ENCODE results near the gene CCDC102A. TPM values are rescaled to one million over a fixed set of nuclear protein-coding genes. Genes with fewer than 3 reads are reported as not detected.
"Not testable (repeated sequence)": the region's sequence is repeated elsewhere in the genome, so short reads cannot be mapped to it uniquely, and the experiment has no call there.

Gene CCDC102A
- total RNA-seq, 1 donor: 15.1 TPM

DNA sequence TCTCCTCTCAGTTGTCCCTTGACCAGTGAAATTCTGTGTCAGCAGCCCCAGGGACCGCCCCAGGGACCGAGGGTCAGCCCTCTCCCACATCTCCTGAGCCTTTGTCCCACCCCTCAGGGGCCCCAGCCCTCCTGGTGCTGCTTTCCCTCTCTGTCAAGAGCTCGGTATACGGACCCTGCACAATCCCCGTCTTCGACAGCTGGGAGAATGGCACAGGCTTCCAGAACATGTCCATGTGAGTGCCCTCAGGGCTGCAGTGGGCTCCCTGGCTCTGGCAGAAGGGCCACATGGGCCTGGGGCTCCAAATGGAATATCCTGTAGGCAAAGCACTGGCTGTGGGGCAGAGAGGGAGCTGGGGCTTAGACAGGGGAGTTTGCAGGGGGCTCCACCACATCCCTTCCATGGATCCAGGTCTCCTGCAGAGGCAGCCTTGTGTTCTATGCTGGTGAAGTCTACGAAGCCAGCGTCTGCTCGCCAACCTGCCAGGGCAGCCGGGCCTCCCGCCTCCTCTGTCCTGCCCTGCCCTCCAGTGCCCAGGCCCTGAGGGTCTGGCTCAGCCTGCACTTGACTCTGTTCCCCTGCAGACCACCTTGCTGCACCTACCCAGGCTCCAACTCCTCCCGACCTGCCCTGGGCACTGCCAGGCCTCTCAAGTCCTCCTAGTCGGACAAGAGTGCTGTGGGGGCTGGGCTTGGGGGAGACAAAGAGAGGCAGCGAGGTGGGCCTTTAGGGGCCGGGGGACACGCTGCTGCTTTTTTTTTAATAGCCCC is 34.1 kb upstream of the CCDC102A start:
- TF ChIP-seq, protein P1, sequence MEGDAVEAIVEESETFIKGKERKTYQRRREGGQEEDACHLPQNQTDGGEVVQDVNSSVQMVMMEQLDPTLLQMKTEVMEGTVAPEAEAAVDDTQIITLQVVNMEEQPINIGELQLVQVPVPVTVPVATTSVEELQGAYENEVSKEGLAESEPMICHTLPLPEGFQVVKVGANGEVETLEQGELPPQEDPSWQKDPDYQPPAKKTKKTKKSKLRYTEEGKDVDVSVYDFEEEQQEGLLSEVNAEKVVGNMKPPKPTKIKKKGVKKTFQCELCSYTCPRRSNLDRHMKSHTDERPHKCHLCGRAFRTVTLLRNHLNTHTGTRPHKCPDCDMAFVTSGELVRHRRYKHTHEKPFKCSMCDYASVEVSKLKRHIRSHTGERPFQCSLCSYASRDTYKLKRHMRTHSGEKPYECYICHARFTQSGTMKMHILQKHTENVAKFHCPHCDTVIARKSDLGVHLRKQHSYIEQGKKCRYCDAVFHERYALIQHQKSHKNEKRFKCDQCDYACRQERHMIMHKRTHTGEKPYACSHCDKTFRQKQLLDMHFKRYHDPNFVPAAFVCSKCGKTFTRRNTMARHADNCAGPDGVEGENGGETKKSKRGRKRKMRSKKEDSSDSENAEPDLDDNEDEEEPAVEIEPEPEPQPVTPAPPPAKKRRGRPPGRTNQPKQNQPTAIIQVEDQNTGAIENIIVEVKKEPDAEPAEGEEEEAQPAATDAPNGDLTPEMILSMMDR (IDR thresholded peaks at IDR 0.05; ENCODE audit: insufficient read depth, low read depth, low read length): no peak

DNA sequence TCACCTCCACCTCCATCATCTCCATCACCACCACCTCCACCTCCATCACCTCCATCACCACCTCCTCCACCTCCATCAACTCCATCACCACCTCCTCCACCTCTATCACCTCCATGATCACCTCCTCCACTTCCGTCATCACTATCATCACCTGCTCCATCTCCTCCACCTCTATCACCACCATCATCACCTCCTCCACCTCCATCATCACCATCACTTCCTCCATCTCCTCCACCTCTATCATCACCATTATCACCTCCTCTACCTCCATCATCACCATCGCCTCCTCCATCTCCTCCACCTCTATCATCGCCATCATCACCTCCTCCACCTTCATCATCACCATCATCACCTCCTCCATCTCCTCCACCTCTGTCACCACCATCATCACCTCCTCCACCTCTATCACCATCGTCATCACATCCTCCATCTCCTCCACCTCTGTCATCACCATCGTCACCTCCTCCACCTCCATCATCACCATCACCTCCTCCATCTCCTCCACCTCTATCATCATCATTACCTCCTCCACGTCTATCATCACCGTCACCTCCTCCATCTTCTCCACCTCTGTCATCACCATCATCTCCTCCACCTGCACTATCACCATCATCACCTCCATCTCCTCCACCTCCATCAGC is 33.1 kb upstream of the CCDC102A start:
- H3K4me3 ChIP-seq (ENCODE audit: low read depth, low read length): no peak overlapping the region
- TF ChIP-seq, protein P1 (IDR thresholded peaks at IDR 0.05; ENCODE audit: insufficient read depth, low read depth, low read length): no peak
- no peak for DNase-seq (ENCODE audit: low read depth)

More for the DNA sequence above, 34.1 kb upstream of the CCDC102A start:
- no peak overlapping the region for H3K4me3 ChIP-seq (ENCODE audit: low read depth, low read length)
- no peak for DNase-seq (ENCODE audit: low read depth)

GRCh38 chr16:57568772-57569171 is 32.4 kb upstream of the CCDC102A start:
- H3K4me3 ChIP-seq (ENCODE audit: low read depth, low read length); DNase-seq (ENCODE audit: low read depth): not testable (repeated sequence)

- H3K4me3 ChIP-seq (ENCODE audit: low read depth, low read length): no peak overlapping the region
- TF ChIP-seq, protein P1 (IDR thresholded peaks at IDR 0.05; ENCODE audit: insufficient read depth, low read depth, low read length): no peak
- no peak for DNase-seq (ENCODE audit: low read depth)
Observed at GRCh38 chr16:57568173-57568678, 31.9 kb upstream of the CCDC102A start.

DNA sequence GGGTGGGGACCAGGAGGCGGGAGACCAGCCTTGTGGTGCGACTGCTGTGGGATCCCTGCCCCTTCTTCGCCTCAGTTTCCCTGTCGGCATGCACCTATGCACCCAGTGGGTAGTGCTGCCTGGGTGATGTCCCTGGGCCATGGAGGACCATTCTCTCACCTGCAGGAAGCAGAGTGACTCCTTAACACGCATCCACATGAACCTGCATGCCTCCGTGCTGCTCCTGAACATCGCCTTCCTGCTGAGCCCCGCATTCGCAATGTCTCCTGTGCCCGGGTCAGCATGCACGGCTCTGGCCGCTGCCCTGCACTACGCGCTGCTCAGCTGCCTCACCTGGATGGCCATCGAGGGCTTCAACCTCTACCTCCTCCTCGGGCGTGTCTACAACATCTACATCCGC is 31.3 kb upstream of the CCDC102A start:
- TF ChIP-seq, protein P1 (IDR thresholded peaks at IDR 0.05; ENCODE audit: insufficient read depth, low read depth, low read length): no peak
- no peak for DNase-seq (ENCODE audit: low read depth)
- no peak overlapping the region for H3K4me3 ChIP-seq (ENCODE audit: low read depth, low read length)

DNA sequence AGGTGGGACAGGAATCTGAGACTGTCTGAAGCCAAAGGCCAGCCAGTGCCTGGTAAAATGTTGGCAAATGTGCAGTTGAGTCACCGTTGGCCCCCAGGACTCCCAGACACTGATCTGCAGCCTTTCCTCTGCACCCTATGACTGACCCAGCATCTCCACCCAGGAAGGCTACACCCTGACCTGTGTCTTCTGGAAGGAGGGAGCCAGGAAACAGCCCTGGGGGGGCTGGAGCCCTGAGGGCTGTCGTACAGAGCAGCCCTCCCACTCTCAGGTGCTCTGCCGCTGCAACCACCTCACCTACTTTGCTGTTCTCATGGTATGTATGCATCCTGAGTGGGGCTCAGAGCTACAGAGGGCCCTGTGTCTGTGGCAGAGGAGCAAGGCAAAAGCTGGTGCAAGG is 30.1 kb upstream of the CCDC102A start:
- TF ChIP-seq, protein P1 (IDR thresholded peaks at IDR 0.05; ENCODE audit: insufficient read depth, low read depth, low read length): no peak
- no peak overlapping the region for H3K4me3 ChIP-seq (ENCODE audit: low read depth, low read length)
- no peak for DNase-seq (ENCODE audit: low read depth)

GRCh38 chr16:57565461-57565860 is 29.1 kb upstream of the CCDC102A start:
- H3K4me3 ChIP-seq (ENCODE audit: low read depth, low read length): no peak overlapping the region
- DNase-seq (ENCODE audit: low read depth): no peak
- TF ChIP-seq, protein P1 (IDR thresholded peaks at IDR 0.05; ENCODE audit: insufficient read depth, low read depth, low read length): no peak
